ENCODE results near the gene HBE1.
"Not testable (repeated sequence)": the region's sequence is repeated elsewhere in the genome, so short reads cannot be mapped to it uniquely, and the experiment has no call there.

Gene HBE1

GRCh38 chr11:5269715-5270147, at the start of gene HBE1:
Gene HBE1, minus strand, starts transcription at chr11:5269945. Its CDS starts 55 bp downstream, at chr11:5269890.
- DNase-seq = no peak

- no peak for DNase-seq
Measured at GRCh38 chr11:5317292-5317691, 47.5 kb upstream of the HBE1 start.

GRCh38 chr11:5313326-5314023, 43.7 kb upstream of the HBE1 start:
- not testable (repeated sequence) for DNase-seq

- DNase-seq = no peak
Measured at GRCh38 chr11:5310423-5310822, 40.7 kb upstream of the HBE1 start.

- DNase-seq = no peak
Measured at GRCh38 chr11:5307256-5308019, 37.7 kb upstream of the HBE1 start.

GRCh38 chr11:5304046-5304445, 34.3 kb upstream of the HBE1 start:
- no peak for DNase-seq

- DNase-seq = no peak
Measured at GRCh38 chr11:5303626-5304025, 33.9 kb upstream of the HBE1 start.

- DNase-seq = no peak
Measured at GRCh38 chr11:5301846-5302245, 32.1 kb upstream of the HBE1 start, which contains the start of gene OR51B4. Gene OR51B4, minus strand, starts transcription at chr11:5301946. Its CDS starts 0 bp downstream, at chr11:5301946.

- no peak for DNase-seq
Measured at GRCh38 chr11:5300251-5300650, 30.5 kb upstream of the HBE1 start.

GRCh38 chr11:5298451-5298850, 28.7 kb upstream of the HBE1 start:
- DNase-seq = no peak

- no peak for DNase-seq
Measured at GRCh38 chr11:5297721-5298323, 28.1 kb upstream of the HBE1 start.

GRCh38 chr11:5294342-5294995, 24.7 kb upstream of the HBE1 start:
- not testable (repeated sequence) for DNase-seq

- DNase-seq = no peak
Measured at GRCh38 chr11:5293028-5293427, 23.3 kb upstream of the HBE1 start.

GRCh38 chr11:5291207-5291838, 21.6 kb upstream of the HBE1 start:
- no peak for DNase-seq

- no peak for DNase-seq
Measured at GRCh38 chr11:5290106-5290505, 20.4 kb upstream of the HBE1 start.

GRCh38 chr11:5289696-5290095, 20.0 kb upstream of the HBE1 start:
- no peak for DNase-seq

GRCh38 chr11:5288906-5289550, 19.3 kb upstream of the HBE1 start:
- no peak for DNase-seq

GRCh38 chr11:5288108-5288905, 18.6 kb upstream of the HBE1 start:
- DNase-seq = no peak

GRCh38 chr11:5286901-5287300, 17.2 kb upstream of the HBE1 start:
- DNase-seq = no peak

GRCh38 chr11:5286351-5286750, 16.6 kb upstream of the HBE1 start:
- DNase-seq = no peak

- no peak for DNase-seq
Measured at GRCh38 chr11:5285703-5286340, 16.1 kb upstream of the HBE1 start.
